ENCODE data around the gene SEPTIN5. TPM values are rescaled to one million over a fixed set of nuclear protein-coding genes. Genes with fewer than 3 reads are reported as not detected.

The SEPTIN5 gene
- polyA plus RNA-seq, 2 of the 4 experiments (the other 2 are of a cell fraction): 4.6 to 12.6 TPM

DNA sequence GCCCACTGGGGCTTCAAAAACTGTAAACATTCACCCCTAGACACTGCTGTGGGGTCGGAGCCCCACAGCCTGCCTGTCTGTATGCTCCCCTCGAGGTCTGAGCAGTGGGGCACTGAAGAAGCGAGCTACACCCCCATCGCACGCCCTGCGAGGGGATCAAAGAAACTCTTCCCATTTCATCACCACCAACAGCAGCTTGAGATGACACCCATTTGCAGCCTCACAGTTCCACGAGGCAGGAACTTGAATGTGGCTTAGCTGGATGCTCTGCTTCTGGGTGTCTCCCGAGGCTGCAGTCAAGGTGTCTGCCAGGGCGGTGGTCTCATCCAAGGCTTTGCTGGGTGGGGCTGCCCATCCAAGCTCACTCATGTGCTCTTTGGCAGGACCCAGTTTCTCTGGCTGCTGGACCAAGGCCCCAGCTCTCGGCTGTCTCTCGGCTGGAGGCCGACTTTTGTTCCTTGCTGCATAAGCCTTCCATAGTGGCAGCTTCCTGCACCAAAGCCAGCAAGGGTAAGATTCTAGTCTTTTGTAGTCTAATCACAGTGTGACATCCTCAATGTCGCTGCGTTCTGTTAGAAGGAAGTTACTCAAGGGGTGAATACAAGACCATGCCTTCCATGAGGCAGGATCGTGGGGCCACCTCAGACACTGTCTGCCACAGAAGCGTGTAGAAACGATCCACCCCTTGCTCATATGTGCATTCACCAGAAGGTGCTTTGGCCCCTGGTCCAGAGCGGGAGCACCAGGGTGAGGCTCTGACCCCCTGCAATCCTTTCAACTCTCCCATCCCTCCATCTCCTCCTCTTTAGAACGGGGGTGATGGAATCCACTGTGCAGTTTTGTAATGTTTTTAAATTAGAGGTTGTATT, 46.2 kb upstream of the SEPTIN5 start:
- no peak for ATAC-seq
- Histone ChIP-seq H3K4me2 (no peak overlapping the region), H3K4me3 (no peak overlapping the region), H3K4me1 (peaks cover 5% of the 10 kb centered on the region; the same call in 1 of the 3 replicates), H3K27ac (no peak overlapping the region), H3K9me3 (no peaks in the 10 kb centered on the region; the same call in 2 of the 3 replicates)
- WGBS (ENCODE audit: missing lambda C conversion rate): 57% methylated on average over 18 of the region's 19 CpGs
- CTCF ChIA-PET: interaction anchor here (0.9 to 4.1 kb wide), 3 partner anchors 11 to 48 kb away, joined by 3 to 28 read pairs (median 4); no protein-coding TSS in a partner anchor
- no peak for DNase-seq (ENCODE audit: low read depth in 1 of 2, low spot score in 1 of 2)
- TF ChIP-seq POLR2AphosphoS2 (conservative IDR thresholded peaks at IDR 0.05; ENCODE audit: low read length): no peak
- TF ChIP-seq, protein P1, sequence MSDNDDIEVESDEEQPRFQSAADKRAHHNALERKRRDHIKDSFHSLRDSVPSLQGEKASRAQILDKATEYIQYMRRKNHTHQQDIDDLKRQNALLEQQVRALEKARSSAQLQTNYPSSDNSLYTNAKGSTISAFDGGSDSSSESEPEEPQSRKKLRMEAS (IDR thresholded peaks at IDR 0.05): no peak
- TF ChIP-seq, protein P2, sequence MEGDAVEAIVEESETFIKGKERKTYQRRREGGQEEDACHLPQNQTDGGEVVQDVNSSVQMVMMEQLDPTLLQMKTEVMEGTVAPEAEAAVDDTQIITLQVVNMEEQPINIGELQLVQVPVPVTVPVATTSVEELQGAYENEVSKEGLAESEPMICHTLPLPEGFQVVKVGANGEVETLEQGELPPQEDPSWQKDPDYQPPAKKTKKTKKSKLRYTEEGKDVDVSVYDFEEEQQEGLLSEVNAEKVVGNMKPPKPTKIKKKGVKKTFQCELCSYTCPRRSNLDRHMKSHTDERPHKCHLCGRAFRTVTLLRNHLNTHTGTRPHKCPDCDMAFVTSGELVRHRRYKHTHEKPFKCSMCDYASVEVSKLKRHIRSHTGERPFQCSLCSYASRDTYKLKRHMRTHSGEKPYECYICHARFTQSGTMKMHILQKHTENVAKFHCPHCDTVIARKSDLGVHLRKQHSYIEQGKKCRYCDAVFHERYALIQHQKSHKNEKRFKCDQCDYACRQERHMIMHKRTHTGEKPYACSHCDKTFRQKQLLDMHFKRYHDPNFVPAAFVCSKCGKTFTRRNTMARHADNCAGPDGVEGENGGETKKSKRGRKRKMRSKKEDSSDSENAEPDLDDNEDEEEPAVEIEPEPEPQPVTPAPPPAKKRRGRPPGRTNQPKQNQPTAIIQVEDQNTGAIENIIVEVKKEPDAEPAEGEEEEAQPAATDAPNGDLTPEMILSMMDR (IDR thresholded peaks at IDR 0.05): no peak
- no peak for TF ChIP-seq SREBF2 (IDR thresholded peaks at IDR 0.05)
- POLR2A ChIA-PET: no interaction called here
- no peak for FAIRE-seq

DNA sequence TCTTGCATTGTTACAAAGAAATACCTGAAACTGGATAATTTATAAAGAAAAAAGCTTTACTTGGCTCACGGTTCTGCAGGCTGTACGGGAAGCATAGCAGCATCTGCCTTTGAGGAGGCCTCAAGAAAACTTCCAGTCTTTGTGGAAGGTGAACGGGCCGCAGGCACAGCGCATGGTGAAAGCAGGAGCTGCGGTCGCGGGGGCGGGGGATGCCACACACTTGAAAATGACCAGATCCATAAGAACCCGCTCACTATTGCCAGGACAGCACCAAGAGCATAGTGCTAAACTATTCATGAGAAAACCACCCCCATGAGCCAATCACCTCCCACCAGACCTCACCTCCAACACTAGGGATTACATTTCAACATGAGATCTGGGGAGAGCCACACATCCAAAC, 45.6 kb upstream of the SEPTIN5 start:
- CTCF ChIA-PET: interaction anchor here (1.7 to 4.1 kb wide), 2 partner anchors 10 to 48 kb away, joined by 3 to 28 read pairs; no protein-coding TSS in a partner anchor
- H3K4me2 ChIP-seq: no peak overlapping the region
- FAIRE-seq (no peak), DNase-seq (ENCODE audit: low read depth in 1 of 2, low spot score in 1 of 2) (no peak), ATAC-seq (no peak)
- POLR2A ChIA-PET: no interaction called here
- no peaks in the 10 kb centered on the region; the same call in 2 of the 3 replicates for H3K9me3 ChIP-seq
- no peak overlapping the region for H3K27ac ChIP-seq
- no peaks in the 10 kb centered on the region; the same call in 2 of the 3 replicates for H3K4me1 ChIP-seq
- TF ChIP-seq POLR2AphosphoS2 (conservative IDR thresholded peaks at IDR 0.05; ENCODE audit: low read length) (no peak), CHD2 (IDR thresholded peaks at IDR 0.05; ENCODE audit: low read length, partially characterized antibody) (no peak), RCOR1 (IDR thresholded peaks at IDR 0.05; ENCODE audit: low read depth, low read length) (no peak), EHF (CRISPR knock-in tag; IDR thresholded peaks at IDR 0.05) (no peak), FOSL2 (IDR thresholded peaks at IDR 0.05) (no peak), FOSL2 (CRISPR knock-in tag; IDR thresholded peaks at IDR 0.05) (no peak), TP53 (CRISPR knock-in tag; IDR thresholded peaks at IDR 0.05) (no peak), HOXB13 (CRISPR knock-in tag; IDR thresholded peaks at IDR 0.05; ENCODE audit: low read depth) (no peak), ZSCAN20 (CRISPR knock-in tag; IDR thresholded peaks at IDR 0.05) (no peak), MYC (IDR thresholded peaks at IDR 0.05; ENCODE audit: borderline replicate concordance, low read length) (no peak), RARB (CRISPR knock-in tag; IDR thresholded peaks at IDR 0.05) (no peak)
- TF ChIP-seq, protein P1 (IDR thresholded peaks at IDR 0.05): no peak
- TF ChIP-seq, protein P3, sequence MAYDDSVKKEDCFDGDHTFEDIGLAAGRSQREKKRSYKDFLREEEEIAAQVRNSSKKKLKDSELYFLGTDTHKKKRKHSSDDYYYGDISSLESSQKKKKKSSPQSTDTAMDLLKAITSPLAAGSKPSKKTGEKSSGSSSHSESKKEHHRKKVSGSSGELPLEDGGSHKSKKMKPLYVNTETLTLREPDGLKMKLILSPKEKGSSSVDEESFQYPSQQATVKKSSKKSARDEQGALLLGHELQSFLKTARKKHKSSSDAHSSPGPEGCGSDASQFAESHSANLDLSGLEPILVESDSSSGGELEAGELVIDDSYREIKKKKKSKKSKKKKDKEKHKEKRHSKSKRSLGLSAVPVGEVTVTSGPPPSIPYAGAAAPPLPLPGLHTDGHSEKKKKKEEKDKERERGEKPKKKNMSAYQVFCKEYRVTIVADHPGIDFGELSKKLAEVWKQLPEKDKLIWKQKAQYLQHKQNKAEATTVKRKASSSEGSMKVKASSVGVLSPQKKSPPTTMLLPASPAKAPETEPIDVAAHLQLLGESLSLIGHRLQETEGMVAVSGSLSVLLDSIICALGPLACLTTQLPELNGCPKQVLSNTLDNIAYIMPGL (CRISPR knock-in tag; IDR thresholded peaks at IDR 0.05; ENCODE audit: borderline replicate concordance): no peak
- WGBS (ENCODE audit: missing lambda C conversion rate): 71% methylated on average over 10 of the region's 10 CpGs
- H3K4me3 ChIP-seq: no peak overlapping the region

DNA sequence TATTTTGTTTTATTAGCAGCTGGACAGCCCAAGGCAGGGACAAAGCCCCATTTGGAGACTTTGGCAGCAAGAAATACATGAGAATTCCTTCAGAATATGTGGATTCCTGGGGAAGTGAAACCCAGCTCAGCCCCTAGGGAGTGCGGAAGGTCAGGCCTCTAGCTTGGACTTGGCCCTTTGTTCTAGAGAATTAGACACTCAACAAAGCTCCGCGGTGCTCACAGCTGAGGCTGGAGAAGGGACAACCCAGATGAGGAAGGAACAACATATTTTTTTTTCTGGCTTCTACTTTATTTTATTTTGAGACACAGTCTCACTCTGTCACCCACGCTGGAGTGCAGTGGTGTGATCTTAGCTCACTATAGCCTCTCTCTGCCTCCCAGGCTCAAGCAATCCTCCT, 44.7 kb upstream of the SEPTIN5 start:
- WGBS (ENCODE audit: missing lambda C conversion rate): 84% methylated on average over 4 of the region's 4 CpGs
- no peak overlapping the region for H3K4me3 ChIP-seq
- H3K4me2 ChIP-seq: no peak overlapping the region
- ChIA-PET POLR2A (no interaction called here), CTCF (interaction anchor here (0.6 to 4.1 kb wide), 4 partner anchors 9 to 47 kb away, joined by 3 to 28 read pairs (median 3); no protein-coding TSS in a partner anchor)
- no peak for DNase-seq (ENCODE audit: low read depth in 1 of 2, low spot score in 1 of 2)
- H3K9me3 ChIP-seq: no peaks in the 10 kb centered on the region; the same call in 2 of the 3 replicates
- no peaks in the 10 kb centered on the region for H3K4me1 ChIP-seq
- no peak for ATAC-seq
- H3K27ac ChIP-seq: no peak overlapping the region
- no peak for TF ChIP-seq ESRRA (IDR thresholded peaks at IDR 0.05; ENCODE audit: borderline replicate concordance, low read length)
- no peak for TF ChIP-seq ZFP36 (IDR thresholded peaks at IDR 0.05; ENCODE audit: borderline replicate concordance, partially characterized antibody)
- TF ChIP-seq FOSB (CRISPR knock-in tag; IDR thresholded peaks at IDR 0.05): no peak
- no peak for TF ChIP-seq EHMT2 (IDR thresholded peaks at IDR 0.05; ENCODE audit: low read depth)
- TF ChIP-seq SMC3 (IDR thresholded peaks at IDR 0.05): no peak
- TF ChIP-seq, protein P4, sequence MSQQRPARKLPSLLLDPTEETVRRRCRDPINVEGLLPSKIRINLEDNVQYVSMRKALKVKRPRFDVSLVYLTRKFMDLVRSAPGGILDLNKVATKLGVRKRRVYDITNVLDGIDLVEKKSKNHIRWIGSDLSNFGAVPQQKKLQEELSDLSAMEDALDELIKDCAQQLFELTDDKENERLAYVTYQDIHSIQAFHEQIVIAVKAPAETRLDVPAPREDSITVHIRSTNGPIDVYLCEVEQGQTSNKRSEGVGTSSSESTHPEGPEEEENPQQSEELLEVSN (IDR thresholded peaks at IDR 0.05; ENCODE audit: borderline replicate concordance, low read depth): no peak
- FAIRE-seq: no peak

All from A549 (cell line).